ENCODE data around the gene PRKAB2. TPM values are rescaled to one million over a fixed set of nuclear protein-coding genes. Genes with fewer than 3 reads are reported as not detected.
"Not testable (repeated sequence)": the region's sequence is repeated elsewhere in the genome, so short reads cannot be mapped to it uniquely, and the experiment has no call there.

The PRKAB2 gene
- total RNA-seq, 1 experiment from 2014 or later = 8.1 TPM

- Histone ChIP-seq H3K36me3 (ENCODE audit: low read depth) (no peaks in the 10 kb centered on the region), H3K4me3 (no peak overlapping the region), H2AFZ (no peak overlapping the region), H3K4me2 (no peak overlapping the region), H3K27me3 (ENCODE audit: insufficient read depth, low read depth) (peaks cover 16% of the 10 kb centered on the region; the same call in 1 of the 2 replicates), H3F3A (ENCODE audit: insufficient read depth, low read depth) (no peaks in the 10 kb centered on the region), H3K79me2 (ENCODE audit: low read depth) (no peaks in the 10 kb centered on the region), H3K9me2 (ENCODE audit: insufficient read depth) (no peaks in the 10 kb centered on the region), H3K4me1 (replicated peaks; ENCODE audit: insufficient read depth) (no peaks in the 10 kb centered on the region), H3K27ac (no peak overlapping the region), H4K20me1 (ENCODE audit: insufficient read depth) (no peaks in the 10 kb centered on the region), H3K9me3 (ENCODE audit: insufficient read depth, low read depth) (no peaks in the 10 kb centered on the region)
- CTCF ChIA-PET = no interaction called here
- intact Hi-C loops (cut with micrococcal nuclease; ENCODE audit: unreplicated experiment) = no loop called here
- DNase-seq = no peak
- no TSS peak for BruUV-seq (replicated peaks)
- POLR2A ChIA-PET (ENCODE audit: unreplicated experiment) = no interaction called here
- TF ChIP-seq CTCF (conservative IDR thresholded peaks at IDR 0.05) = no peak
- TF ChIP-seq EZH2 (IDR thresholded peaks at IDR 0.05; ENCODE audit: low read depth) = no peak
Measured at GRCh38 chr1:147109762-147110161, 62.5 kb downstream of the PRKAB2 start.

- POLR2A ChIA-PET (ENCODE audit: unreplicated experiment) = no interaction called here
- Histone ChIP-seq H3K27ac (no peak overlapping the region), H4K20me1 (ENCODE audit: insufficient read depth) (no peaks in the 10 kb centered on the region), H3K9me2 (ENCODE audit: insufficient read depth) (no peaks in the 10 kb centered on the region), H2AFZ (no peak overlapping the region), H3K36me3 (ENCODE audit: low read depth) (no peaks in the 10 kb centered on the region), H3F3A (ENCODE audit: insufficient read depth, low read depth) (no peaks in the 10 kb centered on the region), H3K9me3 (ENCODE audit: insufficient read depth, low read depth) (no peaks in the 10 kb centered on the region), H3K4me1 (replicated peaks; ENCODE audit: insufficient read depth) (peaks cover 1% of the 10 kb centered on the region; the same call in 1 of the 2 replicates), H3K27me3 (ENCODE audit: insufficient read depth, low read depth) (peaks cover 16% of the 10 kb centered on the region; the same call in 1 of the 2 replicates), H3K4me3 (no peak overlapping the region), H3K4me2 (no peak overlapping the region), H3K79me2 (ENCODE audit: low read depth) (no peaks in the 10 kb centered on the region)
- no peak for DNase-seq
- TF ChIP-seq CTCF (conservative IDR thresholded peaks at IDR 0.05) (no peak), EZH2 (IDR thresholded peaks at IDR 0.05; ENCODE audit: low read depth) (no peak)
- intact Hi-C loops (cut with micrococcal nuclease; ENCODE audit: unreplicated experiment) = no loop called here
- CTCF ChIA-PET = no interaction called here
- BruUV-seq (replicated peaks) = no TSS peak
Measured at GRCh38 chr1:147109041-147109440, 63.2 kb downstream of the PRKAB2 start.

- H3K4me1 ChIP-seq (replicated peaks; ENCODE audit: insufficient read depth); H2AFZ ChIP-seq: not testable (repeated sequence)
Measured at GRCh38 chr1:147106407-147106881, 65.8 kb downstream of the PRKAB2 start.

GRCh38 chr1:147105909-147106308, 66.4 kb downstream of the PRKAB2 start:
- H3K27me3 ChIP-seq (ENCODE audit: insufficient read depth, low read depth) = peaks cover 16% of the 10 kb centered on the region; the same call in 1 of the 2 replicates
- H4K20me1 ChIP-seq (ENCODE audit: insufficient read depth) = no peaks in the 10 kb centered on the region
- BruUV-seq (replicated peaks) = no TSS peak
- no peak for DNase-seq
- no peak overlapping the region for H3K4me2 ChIP-seq
- no peaks in the 10 kb centered on the region for H3K9me2 ChIP-seq (ENCODE audit: insufficient read depth)
- H3K4me1 ChIP-seq (replicated peaks; ENCODE audit: insufficient read depth) = peaks cover 8% of the 10 kb centered on the region; the same call in 1 of the 2 replicates
- H3K27ac ChIP-seq = no peak overlapping the region
- ChIA-PET POLR2A (ENCODE audit: unreplicated experiment) (no interaction called here), CTCF (no interaction called here)
- intact Hi-C loops (cut with micrococcal nuclease; ENCODE audit: unreplicated experiment) = no loop called here
- TF ChIP-seq CTCF (conservative IDR thresholded peaks at IDR 0.05) (no peak), EZH2 (IDR thresholded peaks at IDR 0.05; ENCODE audit: low read depth) (no peak)
- H3K9me3 ChIP-seq (ENCODE audit: insufficient read depth, low read depth) = no peaks in the 10 kb centered on the region
- H3F3A ChIP-seq (ENCODE audit: insufficient read depth, low read depth) = no peaks in the 10 kb centered on the region
- no peak overlapping the region for H3K4me3 ChIP-seq
- H3K79me2 ChIP-seq (ENCODE audit: low read depth) = no peaks in the 10 kb centered on the region
- no peaks in the 10 kb centered on the region for H3K36me3 ChIP-seq (ENCODE audit: low read depth)
- H2AFZ ChIP-seq = no peak overlapping the region

More at GRCh38 chr1:147106407-147106881, 65.8 kb downstream of the PRKAB2 start:
- H3K9me2 ChIP-seq (ENCODE audit: insufficient read depth); H3K79me2 ChIP-seq (ENCODE audit: low read depth); POLR2A ChIA-PET (ENCODE audit: unreplicated experiment); CTCF ChIA-PET; H3K4me3 ChIP-seq; H3K9me3 ChIP-seq (ENCODE audit: insufficient read depth, low read depth); H4K20me1 ChIP-seq (ENCODE audit: insufficient read depth); DNase-seq; H3K36me3 ChIP-seq (ENCODE audit: low read depth); intact Hi-C loops (cut with micrococcal nuclease; ENCODE audit: unreplicated experiment); H3K27ac ChIP-seq; H3K4me2 ChIP-seq; BruUV-seq (replicated peaks); H3F3A ChIP-seq (ENCODE audit: insufficient read depth, low read depth): not testable (repeated sequence)
- peaks cover 16% of the 10 kb centered on the region; the same call in 1 of the 2 replicates for H3K27me3 ChIP-seq (ENCODE audit: insufficient read depth, low read depth)

Data from PC-9 (cell line).